Measurements from ENCODE around the gene APOL4.

- TF ChIP-seq CTCF (IDR thresholded peaks at IDR 0.05) (no peak), POLR2A (IDR thresholded peaks at IDR 0.05) (no peak)
Measured at GRCh38 chr22:36223504-36223903, 21.9 kb upstream of the APOL4 start.
